RWPE2 (cell line): ENCODE data around the gene HELZ2.

Source experiments
- ATAC-seq: fragments of 200-7000 bp; cut with Tn5 transposase; 3 replicates; pipeline ENCODE4 v1.9.1; 2021; ENCODE audit warnings: low read depth
- DNase-seq: peaks from one replicate; pipeline ENCODE4 v3.0.0-alpha.2; 2020; ENCODE audit warnings: low spot score
- H3K27ac ChIP-seq: fragments of 450-650 bp; 2 replicates; pipeline ENCODE4 v1.5.1; 2017; ENCODE audit warnings: mild to moderate bottlenecking; ENCODE audit not compliant: poor library complexity, severe bottlenecking
- H3K27me3 ChIP-seq: fragments of 250-450 bp; sonication (Bioruptor Pico); 2 replicates; pipeline ENCODE4 v1.5.1; 2021; ENCODE audit warnings: mild to moderate bottlenecking, moderate library complexity; ENCODE audit not compliant: insufficient read depth, poor library complexity, severe bottlenecking
- H3K36me3 ChIP-seq: fragments of 250-450 bp; sonication (Bioruptor Pico); 2 replicates; pipeline ENCODE4 v1.5.1; 2020; ENCODE audit warnings: low read depth, mild to moderate bottlenecking, moderate library complexity
- H3K4me1 ChIP-seq: fragments of 250-450 bp; sonication (Bioruptor Pico); 2 replicates; pipeline ENCODE4 v1.5.1; 2021; ENCODE audit warnings: mild to moderate bottlenecking, moderate library complexity; ENCODE audit not compliant: insufficient read depth, poor library complexity, severe bottlenecking
- H3K4me3 ChIP-seq: fragments of 250-450 bp; sonication (Bioruptor Pico); 2 replicates; pipeline ENCODE4 v1.5.1; 2021; ENCODE audit warnings: mild to moderate bottlenecking, moderate library complexity; ENCODE audit not compliant: severe bottlenecking
- H3K9me3 ChIP-seq: fragments of 250-450 bp; sonication (Bioruptor Pico); 2 replicates; pipeline ENCODE4 v1.5.1; 2021; ENCODE audit warnings: mild to moderate bottlenecking, moderate library complexity; ENCODE audit not compliant: severe bottlenecking
- CTCF ChIP-seq: fragments of 450-650 bp; IDR thresholded peaks from one replicate; pipeline ENCODE4 v1.5.1; 2017; ENCODE audit warnings: mild to moderate bottlenecking, moderate library complexity; ENCODE audit not compliant: poor library complexity, severe bottlenecking

Gene HELZ2

DNA sequence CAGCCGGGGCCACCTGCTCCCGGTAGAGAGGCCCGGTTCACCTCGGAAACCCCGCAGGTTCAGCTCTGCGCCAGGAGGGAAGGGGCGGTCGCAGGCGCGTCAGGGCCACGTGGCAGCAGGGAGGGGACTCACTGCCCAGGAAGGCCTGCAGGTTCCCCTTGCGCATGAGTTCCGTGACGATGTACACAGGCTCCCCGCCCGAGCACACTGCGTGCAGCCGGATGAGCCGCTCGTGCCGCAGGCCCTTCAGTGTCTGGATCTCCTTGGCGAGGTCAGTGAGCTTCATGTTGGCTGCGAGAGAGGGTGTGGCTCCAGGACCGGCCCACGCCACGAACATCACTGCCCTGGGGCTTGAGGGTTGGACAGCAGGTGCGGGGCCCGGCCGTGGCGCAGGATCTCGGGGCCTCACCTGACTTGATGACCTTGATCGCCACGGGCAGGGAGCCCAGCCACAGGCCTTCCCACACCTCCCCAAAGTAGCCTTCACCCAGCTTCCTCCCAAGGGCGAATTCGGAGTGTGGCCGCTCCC, 31.9 kb downstream of the HELZ2 start:
- Histone ChIP-seq H3K4me3 (no peak overlapping the region), H3K27me3 (no peaks in the 10 kb centered on the region), H3K36me3 (no peaks in the 10 kb centered on the region), H3K9me3 (no peaks in the 10 kb centered on the region), H3K27ac (no peak overlapping the region), H3K4me1 (peaks cover 22% of the 10 kb centered on the region)
- DNase-seq (peak; percentile 84), ATAC-seq (no peak)
- no peak for TF ChIP-seq CTCF

GRCh38 chr20:63541371-63541770, 32.7 kb downstream of the HELZ2 start:
- no peak overlapping the region for H3K4me3 ChIP-seq
- H3K27ac ChIP-seq: no peak overlapping the region
- no peaks in the 10 kb centered on the region for H3K36me3 ChIP-seq
- peaks cover 27% of the 10 kb centered on the region for H3K4me1 ChIP-seq
- no peaks in the 10 kb centered on the region for H3K27me3 ChIP-seq
- no peak for TF ChIP-seq CTCF
- DNase-seq (peak; percentile 88), ATAC-seq (no peak)
- H3K9me3 ChIP-seq: no peaks in the 10 kb centered on the region

DNA sequence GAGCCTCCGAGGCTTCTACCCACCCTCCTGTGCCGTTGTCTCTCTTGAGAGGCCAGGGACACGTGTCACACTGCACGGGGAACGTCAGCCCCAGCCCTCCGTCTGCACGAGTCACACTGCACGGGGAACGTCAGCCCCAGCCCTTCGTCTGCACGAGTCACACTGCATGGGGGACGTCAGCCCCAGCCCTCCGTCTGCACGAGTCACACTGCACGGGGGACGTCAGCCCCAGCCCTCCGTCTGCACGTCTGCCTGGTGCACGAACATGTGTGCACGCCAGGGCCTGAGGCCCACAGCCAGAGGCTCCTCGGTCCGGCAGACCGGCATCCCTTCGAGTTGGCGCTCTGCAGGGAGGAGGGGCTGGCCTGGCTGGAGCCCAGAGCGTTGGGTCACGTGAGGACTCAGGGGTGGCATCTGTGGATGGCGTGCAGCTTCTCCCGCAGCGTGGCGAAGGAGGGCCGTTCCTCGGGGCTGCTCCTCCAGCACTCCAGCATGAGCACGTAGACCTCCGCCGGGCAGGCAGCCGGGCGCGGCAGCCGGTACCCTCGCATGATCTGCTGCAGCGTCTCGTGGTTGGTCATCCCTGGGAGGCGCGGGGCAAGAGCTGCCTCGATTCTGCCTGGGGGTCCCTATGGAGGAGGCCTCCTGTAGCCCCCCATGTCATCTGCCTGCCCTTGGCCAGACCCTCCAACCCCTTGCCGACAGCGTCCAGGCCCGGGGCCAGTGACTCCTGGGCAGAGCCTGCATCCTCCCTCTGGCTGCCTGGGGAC, 33.4 kb downstream of the HELZ2 start:
- no peaks in the 10 kb centered on the region for H3K9me3 ChIP-seq
- peak; percentile 89 for DNase-seq
- H3K4me3 ChIP-seq: no peak overlapping the region
- no peaks in the 10 kb centered on the region for H3K36me3 ChIP-seq
- no peak for TF ChIP-seq CTCF
- no peak overlapping the region for H3K27ac ChIP-seq
- no peak for ATAC-seq
- H3K27me3 ChIP-seq: no peaks in the 10 kb centered on the region
- H3K4me1 ChIP-seq: peaks cover 23% of the 10 kb centered on the region

DNA sequence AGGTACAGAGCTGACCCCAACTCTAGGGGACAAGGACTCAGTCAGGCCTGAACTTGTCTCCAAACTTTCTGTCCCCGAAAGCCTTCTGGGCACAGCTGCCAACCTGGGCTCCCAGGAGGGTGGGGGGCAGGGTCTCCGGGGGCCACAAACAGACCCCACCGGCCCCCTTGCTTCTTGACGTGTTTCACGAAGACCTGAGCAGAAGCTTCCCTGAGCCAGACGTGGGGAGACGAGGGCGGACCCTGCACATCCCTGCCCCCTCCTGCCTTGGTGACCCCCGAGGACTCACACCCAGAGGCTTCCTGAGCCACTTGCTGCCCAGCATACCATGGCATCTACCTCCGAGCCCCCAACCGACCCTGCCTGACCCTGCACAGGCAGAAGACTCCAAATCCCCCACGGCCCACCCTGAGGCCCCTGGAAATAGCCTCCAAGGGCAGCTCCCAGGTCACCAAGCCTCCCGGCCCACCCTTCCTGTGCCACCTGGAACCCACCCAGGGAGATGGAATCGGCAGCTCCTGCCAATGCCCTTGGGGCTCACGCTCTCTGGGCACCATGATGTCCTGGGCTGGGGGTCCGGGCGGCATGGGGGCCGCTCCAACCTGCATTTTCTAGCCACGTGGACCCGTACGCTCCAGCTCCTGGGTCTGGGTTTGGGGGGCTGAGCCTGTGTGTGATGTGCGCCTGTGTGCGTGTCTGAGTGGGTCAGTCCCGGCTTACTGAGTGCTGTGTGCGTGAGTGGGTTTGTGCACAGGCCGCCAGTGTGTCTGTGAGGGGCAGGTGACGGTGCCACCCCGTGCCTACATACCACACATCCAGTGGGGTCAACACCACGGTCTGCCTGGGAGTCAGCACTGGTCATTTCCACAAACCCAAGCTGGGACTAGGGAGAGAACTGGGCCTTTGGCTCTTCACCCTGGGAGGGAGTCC, 34.3 kb downstream of the HELZ2 start:
- Histone ChIP-seq H3K27ac (no peak overlapping the region), H3K36me3 (no peaks in the 10 kb centered on the region), H3K9me3 (no peaks in the 10 kb centered on the region), H3K4me1 (peaks cover 22% of the 10 kb centered on the region), H3K27me3 (no peaks in the 10 kb centered on the region), H3K4me3 (no peak overlapping the region)
- ATAC-seq: no peak
- peak; percentile 86 for DNase-seq
- TF ChIP-seq CTCF: no peak
